GM11168 (cell line): ENCODE measurements around the gene HOXD11.

Experiments used
- in situ Hi-C: fragments of 300-500 bp; cut with MboI; formaldehyde crosslinking; loops from one replicate; pipeline ENCODE4 v1.12.0; 2022; ENCODE audit warnings: low sequenced_read_pairs; ENCODE audit not compliant: unreplicated experiment

The HOXD11 gene

DNA sequence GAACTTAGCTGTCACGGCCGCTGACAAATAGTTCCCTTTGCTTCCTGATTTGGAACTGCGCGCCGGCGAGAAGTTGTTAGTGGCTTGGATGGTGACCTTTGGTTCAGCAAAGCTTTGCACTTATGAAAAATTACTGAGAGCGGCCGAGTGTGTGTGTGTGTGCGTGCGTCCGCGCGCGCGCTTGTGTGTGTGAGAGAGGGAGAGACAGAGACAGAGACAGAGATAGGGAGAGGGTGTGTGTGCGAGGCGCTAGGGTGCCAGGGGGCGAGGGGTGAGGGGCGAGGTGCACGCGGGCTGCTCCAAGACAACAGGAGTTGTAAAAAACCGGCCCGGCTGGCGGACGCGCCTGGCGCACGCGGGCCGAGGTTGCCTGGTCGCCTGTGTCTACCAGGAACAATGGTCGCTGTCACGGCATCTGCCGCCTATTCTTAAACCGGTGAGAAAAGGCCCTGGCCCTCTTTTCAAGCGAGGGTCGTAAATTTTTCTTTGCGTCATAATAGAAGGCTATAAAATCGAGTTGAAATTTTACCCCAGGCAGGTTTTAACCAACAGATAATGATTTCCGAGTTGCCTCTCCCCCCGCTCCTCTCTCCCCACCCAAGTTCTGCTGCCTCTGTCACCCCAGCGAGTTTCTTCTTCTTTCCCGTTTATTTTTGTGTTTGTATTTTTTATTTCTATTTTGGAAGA lies 50.6 kb downstream of the HOXD11 start:
- in situ Hi-C loops, result no loop called here

DNA sequence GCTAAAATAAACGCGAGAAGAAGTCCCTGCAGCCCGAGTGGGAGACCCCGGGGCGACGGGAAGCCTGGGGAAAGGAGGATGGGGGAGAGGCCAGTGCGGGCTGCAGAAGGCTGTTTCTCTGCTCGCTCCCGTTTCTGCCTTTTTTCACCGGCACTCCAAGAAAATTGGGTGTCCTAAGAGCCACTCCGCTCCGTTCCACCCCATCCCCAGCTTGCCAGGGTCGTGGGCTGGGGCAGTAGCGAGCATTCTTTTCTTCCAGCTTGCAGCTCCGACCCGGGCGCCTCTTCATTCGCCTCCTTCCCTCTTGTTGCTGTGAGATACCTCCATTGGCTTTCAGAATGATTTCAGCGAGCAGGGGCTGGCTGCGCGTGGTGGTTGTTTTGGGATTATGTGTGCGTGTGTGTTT lies 51.1 kb downstream of the HOXD11 start:
- in situ Hi-C loops, result no loop called here

DNA sequence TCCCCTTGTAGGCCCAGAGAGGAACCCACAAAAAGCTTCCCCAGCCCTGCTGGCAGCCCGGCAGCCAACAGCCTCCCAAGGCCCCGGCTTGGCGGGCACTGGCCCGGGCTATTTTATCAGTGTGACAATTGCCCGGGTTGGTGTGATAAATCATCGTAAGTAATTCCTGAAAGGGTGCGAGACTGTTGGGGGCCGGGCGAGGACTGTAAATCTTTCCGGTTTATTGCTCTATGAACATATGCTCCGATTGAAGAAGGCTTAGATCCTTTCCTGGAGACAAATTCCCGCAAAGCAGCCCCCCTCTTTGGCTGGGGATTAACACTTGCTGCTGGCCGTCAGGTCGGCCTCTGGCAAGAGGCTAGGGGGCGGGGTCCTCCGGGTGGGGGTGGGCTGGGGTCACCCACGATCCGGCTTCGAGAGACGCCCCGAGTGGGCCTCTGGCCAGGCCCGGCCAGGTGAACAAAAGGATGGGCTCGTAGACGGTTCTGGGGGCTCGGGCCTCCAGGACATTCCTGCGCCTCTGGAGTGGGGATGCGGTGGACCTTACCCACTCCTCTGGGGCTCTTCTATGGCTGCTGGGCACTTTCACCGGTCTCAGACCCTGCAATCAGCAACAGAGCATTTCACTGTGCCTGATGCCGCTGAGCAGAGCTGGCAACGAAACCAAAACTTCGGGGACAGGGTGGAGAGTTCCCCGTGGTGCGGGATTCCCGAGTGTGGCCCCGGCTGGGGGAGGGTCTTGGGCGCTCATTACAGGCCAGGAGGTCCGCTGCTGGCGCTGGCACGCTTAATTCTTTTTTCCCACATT lies 52.0 kb downstream of the HOXD11 start:
- in situ Hi-C loops, result no loop called here
